SK-N-SH (cell line): ENCODE data around the gene KMT2C. TPM values are rescaled to one million over a fixed set of nuclear protein-coding genes. Genes with fewer than 3 reads are reported as not detected.
"Not testable (repeated sequence)": the region's sequence is repeated elsewhere in the genome, so short reads cannot be mapped to it uniquely, and the experiment has no call there.

Experiments used
- CTCF ChIA-PET: fragments of 300-600, 350-600 bp; formaldehyde crosslinking; extraction: SDS; loops from one replicate; lab custom pipeline; 2021; lab: Yijun Ruan, JAX
- POLR2A ChIA-PET: fragments of 350-600 bp; sonication (Branson Sonifier 250); formaldehyde crosslinking; extraction: SDS; loops from one replicate; lab custom pipeline; 2020; ENCODE audit warnings: antibody characterized with exemption, inconsistent platforms; lab: Yijun Ruan, JAX
- DNase-seq: peaks from one replicate; pipeline ENCODE4 v3.0.0; 2012
- H2AFZ ChIP-seq: fragments of 200-600 bp; sonication (generic); 2 replicates; pipeline ENCODE4 v1.8.1; 2016; ENCODE audit warnings: antibody characterized with exemption, mild to moderate bottlenecking, low read depth
- H3F3A ChIP-seq: fragments of 200-600 bp; sonication (generic); replicated peaks from 2 replicates; pipeline ENCODE3; 2016; ENCODE audit warnings: antibody characterized with exemption, mild to moderate bottlenecking; ENCODE audit not compliant: insufficient read depth
- H3K27ac ChIP-seq, 2 experiments: fragments of 200-500 bp in 1 of 2; fragments of 200-600 bp in 1 of 2; sonication (Bioruptor generic) in 1 of 2; sonication (generic), shearing (Covaris generic) in 1 of 2; 2 replicates each; pipeline versions ENCODE4 v1.5.1 to v1.6.1; 2014 to 2016; ENCODE audit warnings: low read depth in 2 of 2, inconsistent platforms in 1 of 2, low read length in 1 of 2, mild to moderate bottlenecking in 1 of 2, mixed read lengths in 1 of 2
- H3K27me3 ChIP-seq: fragments of 200-600 bp; sonication (generic), shearing (Covaris generic); 2 replicates; pipeline ENCODE4 v1.6.1; 2016; ENCODE audit warnings: mixed run types; ENCODE audit not compliant: insufficient read depth
- H3K36me3 ChIP-seq, 2 experiments: fragments of 200-500 bp in 1 of 2; fragments of 200-600 bp in 1 of 2; sonication (Bioruptor generic) in 1 of 2; sonication (generic) in 1 of 2; replicated peaks in 1 of 2; 2 replicates each; pipeline versions ENCODE3 to v1.5.1; 2014 to 2016; ENCODE audit warnings: low read length in 1 of 2, mild to moderate bottlenecking in 1 of 2; ENCODE audit not compliant: insufficient read depth in 2 of 2, control insufficient read depth in 1 of 2
- H3K4me1 ChIP-seq, 2 experiments: fragments of 200-500 bp in 1 of 2; fragments of 200-600 bp in 1 of 2; sonication (Bioruptor generic) in 1 of 2; sonication (generic), shearing (Covaris generic) in 1 of 2; 2 replicates each; pipeline versions ENCODE4 v1.5.1 to v1.6.1; 2014 to 2016; ENCODE audit warnings: low read depth in 1 of 2, low read length in 1 of 2, mixed run types in 1 of 2; ENCODE audit not compliant: insufficient read depth in 2 of 2, control insufficient read depth in 1 of 2
- H3K4me2 ChIP-seq: fragments of 200-600 bp; sonication (generic), shearing (Covaris generic); 2 replicates; pipeline ENCODE4 v1.6.1; 2017; ENCODE audit warnings: mixed run types
- H3K4me3 ChIP-seq, 2 experiments: fragments of 200-500 bp in 1 of 2; fragments of 200-600 bp in 1 of 2; sonication (Bioruptor generic) in 1 of 2; sonication (generic), shearing (Covaris generic) in 1 of 2; 2 replicates each; pipeline versions ENCODE4 v1.5.1 to v1.8.1; 2014 to 2016; ENCODE audit warnings: low read depth in 2 of 2, inconsistent platforms in 1 of 2, low read length in 1 of 2, mild to moderate bottlenecking in 1 of 2, mixed read lengths in 1 of 2, moderate library complexity in 1 of 2
- H3K79me2 ChIP-seq: fragments of 200-600 bp; sonication (generic); 2 replicates; pipeline ENCODE4 v1.8.1; 2017; ENCODE audit warnings: mild to moderate bottlenecking; ENCODE audit not compliant: insufficient read depth
- H3K9ac ChIP-seq: fragments of 200-600 bp; sonication (generic); 2 replicates; pipeline ENCODE4 v1.6.1; 2017; ENCODE audit warnings: mixed run types
- H3K9me2 ChIP-seq: fragments of 200-600 bp; sonication (generic); 2 replicates; pipeline ENCODE4 v1.6.1; 2017; ENCODE audit warnings: mixed run types
- H3K9me3 ChIP-seq: fragments of 200-600 bp; sonication (generic); 2 replicates; pipeline ENCODE4 v1.6.1; 2017; ENCODE audit warnings: mixed run types, mild to moderate bottlenecking, moderate library complexity
- H4K20me1 ChIP-seq: fragments of 200-600 bp; sonication (generic); 2 replicates; pipeline ENCODE4 v1.6.1; 2017; ENCODE audit warnings: mild to moderate bottlenecking, mixed run types; ENCODE audit not compliant: insufficient read depth
- ELF1 ChIP-seq: IDR thresholded peaks from 2 replicates; pipeline ENCODE4 v1.4.0; 2012
- EP300 ChIP-seq, 2 experiments: IDR thresholded peaks; 2 replicates each; pipeline versions ENCODE4 v1.4.0 to v1.6.1; 2012; ENCODE audit warnings: borderline replicate concordance in 1 of 2, low read depth in 1 of 2, low read length in 1 of 2
- EZH2phosphoT487 ChIP-seq: fragments of 200-600 bp; sonication (generic); IDR thresholded peaks from 2 replicates; pipeline ENCODE4 v1.6.1; 2017; ENCODE audit warnings: low read depth, mixed run types, mild to moderate bottlenecking, antibody characterized with exemption, moderate library complexity, borderline replicate concordance
- FOXJ3 ChIP-seq: sonication (generic); formaldehyde crosslinking; IDR thresholded peaks from 2 replicates; pipeline ENCODE4 v1.5.1; 2020; ENCODE audit warnings: mild to moderate bottlenecking, missing genetic modification reagents
- FOXM1 ChIP-seq: IDR thresholded peaks from 2 replicates; pipeline ENCODE4 v1.4.0; 2012; ENCODE audit warnings: low read depth, mild to moderate bottlenecking
- MXI1 ChIP-seq: IDR thresholded peaks from 2 replicates; pipeline ENCODE4 v1.6.1; 2012; ENCODE audit warnings: mild to moderate bottlenecking, low read depth, low read length, improper control_type of control experiment
- NFIC ChIP-seq: IDR thresholded peaks from 2 replicates; pipeline ENCODE4 v1.4.0; 2012; ENCODE audit warnings: borderline replicate concordance
- POLR2AphosphoS5 ChIP-seq: IDR thresholded peaks from 2 replicates; pipeline ENCODE4 v1.6.1; 2012; ENCODE audit warnings: low read depth, low read length
- RAD21 ChIP-seq: IDR thresholded peaks from 2 replicates; pipeline ENCODE4 v1.6.1; 2012; ENCODE audit warnings: mild to moderate bottlenecking, low read length
- RCOR1 ChIP-seq: fragments of 150-350 bp; IDR thresholded peaks from 2 replicates; pipeline ENCODE4 v1.6.1; 2017; ENCODE audit warnings: antibody characterized with exemption, low read length
- REST ChIP-seq: IDR thresholded peaks from 2 replicates; pipeline ENCODE4 v1.6.1; 2012; ENCODE audit warnings: mild to moderate bottlenecking, low read depth, low read length, moderate library complexity
- RXRA ChIP-seq: IDR thresholded peaks from 2 replicates; pipeline ENCODE4 v1.4.0; 2012; ENCODE audit warnings: low read depth, mild to moderate bottlenecking, borderline replicate concordance
- SIN3A ChIP-seq: IDR thresholded peaks from 2 replicates; pipeline ENCODE4 v1.6.1; 2012; ENCODE audit warnings: low read depth, mild to moderate bottlenecking, low read length, moderate library complexity, borderline replicate concordance
- SMC3 ChIP-seq: IDR thresholded peaks from 2 replicates; pipeline ENCODE4 v1.6.1; 2012; ENCODE audit warnings: low read depth, low read length, improper control_type of control experiment
- TCF12 ChIP-seq: IDR thresholded peaks from 2 replicates; pipeline ENCODE4 v1.4.0; 2012
- TEAD4 ChIP-seq: IDR thresholded peaks from 2 replicates; pipeline ENCODE4 v1.4.0; 2012; ENCODE audit warnings: mild to moderate bottlenecking, borderline replicate concordance; ENCODE audit not compliant: insufficient read depth
- YY1 ChIP-seq: IDR thresholded peaks from 2 replicates; pipeline ENCODE4 v1.4.0; 2012; ENCODE audit warnings: low read depth, mild to moderate bottlenecking
- WGBS: methylation state at CpG from one replicate; pipeline ENCODE4 v1.1.6; 2017; ENCODE audit warnings: low lambda C conversion rate; 5-methylcytosine and 5-hydroxymethylcytosine counted together
- polyA plus RNA-seq, 3 experiments: library from polyadenylated mRNA; depleted of rRNA; stranded (reverse); fragments of >200 nt; gene quantifications; 2 replicates each; pipeline ENCODE4 v1.2.3, GENCODE V29; 2012
- TF ChIP-seq, protein P1 (sequence below): fragments of 200-600 bp; sonication (generic); IDR thresholded peaks from 2 replicates; pipeline ENCODE4 v1.6.1; 2017; ENCODE audit warnings: antibody characterized with exemption, mild to moderate bottlenecking, moderate library complexity
- TF ChIP-seq, protein P2 (sequence below): IDR thresholded peaks from 2 replicates; pipeline ENCODE4 v1.4.0; 2012; ENCODE audit warnings: low read depth, borderline replicate concordance
- TF ChIP-seq, protein P3 (sequence below): fragments of 150-350 bp; IDR thresholded peaks from 2 replicates; pipeline ENCODE4 v1.6.1; 2017; ENCODE audit warnings: antibody characterized with exemption, low read length, low read depth, borderline replicate concordance

KMT2C gene
- polyA plus RNA-seq, 1 of the 3 experiments (the other 2 are of a cell fraction) = 8.0 TPM

DNA sequence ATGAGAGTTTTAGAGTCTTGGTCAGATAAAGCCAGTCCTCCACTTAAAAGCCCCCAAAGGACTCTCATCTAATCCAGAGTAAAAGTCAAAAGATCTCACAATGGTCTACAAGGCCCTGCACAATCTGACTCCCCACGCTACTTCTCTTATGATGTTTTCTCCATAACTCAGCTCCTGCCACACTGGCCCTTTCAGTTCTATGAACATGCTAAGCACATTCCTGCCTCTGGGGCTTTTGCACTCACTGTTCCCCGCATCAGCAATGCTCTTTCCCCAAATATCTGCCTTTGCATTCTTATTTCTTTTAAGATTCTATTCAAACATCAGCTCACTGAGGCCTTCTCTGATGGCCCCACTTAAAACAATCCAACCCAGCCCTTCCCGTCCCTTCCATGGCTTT lies 41.6 kb downstream of the KMT2C start:
- WGBS = 55% methylated on average over 3 of the region's 3 CpGs
- H3K4me2 ChIP-seq, H3F3A ChIP-seq, H3K9me2 ChIP-seq, H3K4me3 ChIP-seq, H3K9me3 ChIP-seq, POLR2A ChIA-PET, H3K36me3 ChIP-seq, H3K9ac ChIP-seq, H3K27ac ChIP-seq, H3K4me1 ChIP-seq, H2AFZ ChIP-seq, H3K27me3 ChIP-seq: not testable (repeated sequence)
- DNase-seq = peak; percentile 30
- CTCF ChIA-PET = interaction anchor here (0.5 to 1.6 kb wide), 11 partner anchors 10 to 284 kb away, joined by 3 to 5 read pairs (median 4); no protein-coding TSS in a partner anchor
- TF ChIP-seq, protein P1, sequence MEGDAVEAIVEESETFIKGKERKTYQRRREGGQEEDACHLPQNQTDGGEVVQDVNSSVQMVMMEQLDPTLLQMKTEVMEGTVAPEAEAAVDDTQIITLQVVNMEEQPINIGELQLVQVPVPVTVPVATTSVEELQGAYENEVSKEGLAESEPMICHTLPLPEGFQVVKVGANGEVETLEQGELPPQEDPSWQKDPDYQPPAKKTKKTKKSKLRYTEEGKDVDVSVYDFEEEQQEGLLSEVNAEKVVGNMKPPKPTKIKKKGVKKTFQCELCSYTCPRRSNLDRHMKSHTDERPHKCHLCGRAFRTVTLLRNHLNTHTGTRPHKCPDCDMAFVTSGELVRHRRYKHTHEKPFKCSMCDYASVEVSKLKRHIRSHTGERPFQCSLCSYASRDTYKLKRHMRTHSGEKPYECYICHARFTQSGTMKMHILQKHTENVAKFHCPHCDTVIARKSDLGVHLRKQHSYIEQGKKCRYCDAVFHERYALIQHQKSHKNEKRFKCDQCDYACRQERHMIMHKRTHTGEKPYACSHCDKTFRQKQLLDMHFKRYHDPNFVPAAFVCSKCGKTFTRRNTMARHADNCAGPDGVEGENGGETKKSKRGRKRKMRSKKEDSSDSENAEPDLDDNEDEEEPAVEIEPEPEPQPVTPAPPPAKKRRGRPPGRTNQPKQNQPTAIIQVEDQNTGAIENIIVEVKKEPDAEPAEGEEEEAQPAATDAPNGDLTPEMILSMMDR = peak; percentile 58
- 0 out of 2 replicates have a peak, but pooled peaks have one; percentile 6 for TF ChIP-seq RAD21
- peak; percentile 31; the same call in 1 of the 2 replicates for TF ChIP-seq TEAD4
- peaks cover 100% of the 10 kb centered on the region for H3K79me2 ChIP-seq
- H4K20me1 ChIP-seq = peaks cover 97% of the 10 kb centered on the region

GRCh38 chr7:152392254-152392653 lies 43.5 kb downstream of the KMT2C start:
- H3K9me3 ChIP-seq = no peaks in the 10 kb centered on the region
- H3K4me1 ChIP-seq = peaks cover 0 to 2% of the 10 kb centered on the region in 2 experiments; a peak in 1 of 4 replicates
- no peak for DNase-seq
- ChIA-PET POLR2A (interaction anchor here (0.6 kb wide), 1 partner anchor 46 kb away, joined by 3 read pairs; no protein-coding TSS in a partner anchor), CTCF (interaction anchor here (1.0 to 1.2 kb wide), 2 partner anchors 54 to 315 kb away, joined by 3 read pairs; no protein-coding TSS in a partner anchor)
- H2AFZ ChIP-seq = no peak overlapping the region
- H4K20me1 ChIP-seq = peaks cover 90% of the 10 kb centered on the region
- H3K79me2 ChIP-seq = peaks cover 99% of the 10 kb centered on the region
- peaks cover 5% of the 10 kb centered on the region for H3F3A ChIP-seq
- WGBS = 100% methylated on average over 1 of the region's 1 CpG
- H3K4me3 ChIP-seq = no peak overlapping the region
- no peaks in the 10 kb centered on the region for H3K36me3 ChIP-seq
- no peaks in the 10 kb centered on the region for H3K27me3 ChIP-seq
- H3K9ac ChIP-seq = no peak overlapping the region
- no peaks in the 10 kb centered on the region for H3K9me2 ChIP-seq
- H3K4me2 ChIP-seq = no peak overlapping the region
- H3K27ac ChIP-seq = no peak overlapping the region
- TF ChIP-seq SMC3 = no peak
- TF ChIP-seq EZH2phosphoT487 = no peak
- TF ChIP-seq EP300 (IDR thresholded peaks at IDR 0.05; ENCODE audit: borderline replicate concordance in 1 of 2, low read depth in 1 of 2, low read length in 1 of 2) = no peak
- TF ChIP-seq TCF12 = no peak
- no peak for TF ChIP-seq FOXM1
- no peak for TF ChIP-seq SIN3A
- no peak for TF ChIP-seq NFIC
- no peak for TF ChIP-seq TEAD4
- TF ChIP-seq YY1 = no peak
- TF ChIP-seq, protein P2, sequence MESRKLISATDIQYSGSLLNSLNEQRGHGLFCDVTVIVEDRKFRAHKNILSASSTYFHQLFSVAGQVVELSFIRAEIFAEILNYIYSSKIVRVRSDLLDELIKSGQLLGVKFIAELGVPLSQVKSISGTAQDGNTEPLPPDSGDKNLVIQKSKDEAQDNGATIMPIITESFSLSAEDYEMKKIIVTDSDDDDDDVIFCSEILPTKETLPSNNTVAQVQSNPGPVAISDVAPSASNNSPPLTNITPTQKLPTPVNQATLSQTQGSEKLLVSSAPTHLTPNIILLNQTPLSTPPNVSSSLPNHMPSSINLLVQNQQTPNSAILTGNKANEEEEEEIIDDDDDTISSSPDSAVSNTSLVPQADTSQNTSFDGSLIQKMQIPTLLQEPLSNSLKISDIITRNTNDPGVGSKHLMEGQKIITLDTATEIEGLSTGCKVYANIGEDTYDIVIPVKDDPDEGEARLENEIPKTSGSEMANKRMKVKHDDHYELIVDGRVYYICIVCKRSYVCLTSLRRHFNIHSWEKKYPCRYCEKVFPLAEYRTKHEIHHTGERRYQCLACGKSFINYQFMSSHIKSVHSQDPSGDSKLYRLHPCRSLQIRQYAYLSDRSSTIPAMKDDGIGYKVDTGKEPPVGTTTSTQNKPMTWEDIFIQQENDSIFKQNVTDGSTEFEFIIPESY = no peak
- no peak for TF ChIP-seq FOXJ3 (CRISPR knock-in tag)
- no peak for TF ChIP-seq MXI1
- TF ChIP-seq REST = no peak
- TF ChIP-seq RXRA = no peak
- TF ChIP-seq POLR2AphosphoS5 = no peak
- TF ChIP-seq RCOR1 = no peak
- TF ChIP-seq, protein P3, sequence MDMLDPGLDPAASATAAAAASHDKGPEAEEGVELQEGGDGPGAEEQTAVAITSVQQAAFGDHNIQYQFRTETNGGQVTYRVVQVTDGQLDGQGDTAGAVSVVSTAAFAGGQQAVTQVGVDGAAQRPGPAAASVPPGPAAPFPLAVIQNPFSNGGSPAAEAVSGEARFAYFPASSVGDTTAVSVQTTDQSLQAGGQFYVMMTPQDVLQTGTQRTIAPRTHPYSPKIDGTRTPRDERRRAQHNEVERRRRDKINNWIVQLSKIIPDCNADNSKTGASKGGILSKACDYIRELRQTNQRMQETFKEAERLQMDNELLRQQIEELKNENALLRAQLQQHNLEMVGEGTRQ = no peak
- TF ChIP-seq ELF1 = no peak
